HL-60 (cell line): ENCODE data around the gene IGHMBP2.

ENCODE experiments used
- DNase-seq, 2 experiments: peaks; one replicate each; pipeline ENCODE4 v3.0.0-alpha.2; 2010 to 2020; ENCODE audit warnings: low read depth in 1 of 2, low spot score in 1 of 2
- H3K27ac ChIP-seq: fragments of 250-450 bp; sonication (Bioruptor Pico); replicated peaks from 2 replicates; pipeline ENCODE4 v1.5.1; 2020; ENCODE audit warnings: mild to moderate bottlenecking, moderate library complexity
- H3K27me3 ChIP-seq: fragments of 250-450 bp; sonication (Bioruptor Pico); 2 replicates; pipeline ENCODE4 v1.5.1; 2021; ENCODE audit warnings: mild to moderate bottlenecking, moderate library complexity; ENCODE audit not compliant: insufficient read depth, poor library complexity, severe bottlenecking
- H3K4me3 ChIP-seq: replicated peaks from 2 replicates; pipeline ENCODE4 v1.5.1; 2011; ENCODE audit warnings: mild to moderate bottlenecking, control low read depth, low read length; ENCODE audit not compliant: insufficient read depth
- CTCF ChIP-seq: IDR thresholded peaks from one replicate; pipeline ENCODE4 v1.5.1; 2011; ENCODE audit warnings: low read length, control low read depth, inconsistent platforms; ENCODE audit not compliant: insufficient read depth
- GABPA ChIP-seq: IDR thresholded peaks from 2 replicates; pipeline ENCODE4 v1.6.1; 2012; ENCODE audit warnings: low read depth
- POLR2AphosphoS5 ChIP-seq: IDR thresholded peaks from 2 replicates; pipeline ENCODE4 v1.6.1; 2012; ENCODE audit warnings: low read depth
- REST ChIP-seq: IDR thresholded peaks from 2 replicates; pipeline ENCODE4 v1.6.1; 2012; ENCODE audit warnings: low read depth; ENCODE audit not compliant: insufficient replicate concordance
- SPI1 ChIP-seq: IDR thresholded peaks from 2 replicates; pipeline ENCODE4 v1.6.1; 2012; ENCODE audit warnings: low read depth, mild to moderate bottlenecking, borderline replicate concordance

The IGHMBP2 gene

DNA sequence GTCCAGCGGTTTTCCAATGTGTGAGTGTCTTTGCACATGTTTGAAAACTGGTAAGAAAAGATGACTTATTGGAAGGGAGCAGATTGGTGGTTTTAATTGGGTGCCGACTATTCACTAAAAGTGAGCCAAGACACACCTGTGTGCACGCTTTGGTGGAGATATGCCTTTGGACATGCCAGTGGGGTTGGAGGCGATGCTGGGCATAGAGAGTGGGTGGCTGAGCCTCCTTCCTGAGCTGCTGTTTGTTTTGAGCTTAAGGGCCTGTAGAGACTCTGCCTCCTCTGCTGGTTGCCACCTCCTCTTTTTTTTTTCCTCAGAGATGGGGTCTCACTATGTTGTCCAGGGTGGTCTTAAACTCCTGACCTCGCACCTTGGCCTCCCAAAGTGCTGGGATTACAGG, 9.5 kb downstream of the IGHMBP2 start:
- no peak for TF ChIP-seq REST
- no peak for TF ChIP-seq CTCF
- TF ChIP-seq GABPA, result no peak
- TF ChIP-seq POLR2AphosphoS5, result no peak
- TF ChIP-seq SPI1, result no peak
- H3K27ac ChIP-seq, result no peak overlapping the region
- no peak for DNase-seq

GRCh38 chr11:68914761-68915160, 11.1 kb downstream of the IGHMBP2 start:
- TF ChIP-seq SPI1 (no peak), REST (no peak), CTCF (no peak), GABPA (no peak), POLR2AphosphoS5 (no peak)
- no peaks in the 10 kb centered on the region for H3K27me3 ChIP-seq

More for the DNA sequence above, 9.5 kb downstream of the IGHMBP2 start:
- Histone ChIP-seq H3K4me3 (no peak overlapping the region), H3K27me3 (no peaks in the 10 kb centered on the region)

DNA sequence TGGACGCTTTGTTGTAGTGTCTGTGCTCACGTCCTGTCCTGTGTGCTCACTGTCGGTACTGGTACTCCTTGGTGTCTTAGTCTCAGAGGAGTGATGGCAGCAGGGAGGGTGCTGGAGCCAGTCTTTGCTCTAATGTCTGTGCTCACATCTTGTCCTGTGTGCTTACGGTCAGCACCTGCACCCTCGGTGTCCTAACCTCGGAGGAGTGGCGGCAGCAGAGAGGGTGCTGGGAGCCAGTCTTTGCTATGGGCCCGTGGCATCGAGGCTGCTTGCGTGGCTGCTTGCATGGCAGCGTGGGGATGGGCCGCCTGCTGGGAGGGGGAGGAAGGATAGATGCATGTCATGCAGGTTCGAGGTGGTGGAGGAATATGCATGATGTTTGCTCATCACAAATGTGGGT, 12.7 kb downstream of the IGHMBP2 start:
- no peak overlapping the region for H3K27ac ChIP-seq
- TF ChIP-seq REST (no peak), POLR2AphosphoS5 (no peak), SPI1 (no peak), CTCF (no peak), GABPA (no peak)
- H3K27me3 ChIP-seq, result no peaks in the 10 kb centered on the region
- DNase-seq, result no peak
- no peak overlapping the region for H3K4me3 ChIP-seq

More at GRCh38 chr11:68914761-68915160, 11.1 kb downstream of the IGHMBP2 start:
- no peak for DNase-seq
- H3K4me3 ChIP-seq, result no peak overlapping the region
- H3K27ac ChIP-seq, result no peak overlapping the region
